ENCODE data around the gene SQOR.
"Not testable (repeated sequence)": the region's sequence is repeated elsewhere in the genome, so short reads cannot be mapped to it uniquely, and the experiment has no call there.

Gene SQOR

DNA sequence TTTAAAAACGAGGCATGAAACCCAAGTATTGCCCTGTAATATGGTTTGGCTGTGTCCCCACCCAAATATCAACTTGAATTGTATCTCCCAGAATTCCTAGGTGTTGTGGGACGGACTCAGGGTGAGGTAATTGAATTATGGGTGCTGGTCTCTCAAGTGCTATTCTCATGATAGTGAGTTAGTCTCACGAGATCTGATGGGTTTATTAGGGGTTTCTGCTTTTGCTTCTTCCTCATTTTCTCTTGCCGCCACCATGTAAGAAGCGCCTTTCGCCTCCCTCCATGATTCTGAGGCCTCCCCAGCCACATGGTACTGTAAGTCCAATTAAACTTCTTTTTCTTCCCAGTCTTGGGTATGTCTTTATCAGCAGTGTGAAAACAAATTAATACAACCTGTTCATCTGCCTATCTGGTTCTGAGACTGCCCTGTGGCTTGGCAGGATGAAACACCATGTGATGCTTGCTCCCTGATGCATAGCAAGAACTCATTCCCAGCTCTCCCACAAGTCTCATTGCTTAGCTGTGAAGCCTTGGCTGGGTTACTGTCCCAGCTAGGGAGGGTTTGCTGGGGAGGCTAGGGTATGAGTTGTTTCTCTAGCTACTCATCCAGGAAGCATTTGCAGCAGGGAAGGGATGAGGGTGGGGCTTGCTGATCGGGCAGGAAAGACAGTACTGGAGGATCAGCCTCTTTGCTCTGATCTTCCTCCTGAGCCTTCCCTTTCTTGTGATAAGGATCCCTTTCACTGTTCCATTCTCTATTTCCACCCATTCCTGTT is 3.7 kb upstream of the SQOR start:
- in situ Hi-C loops (cut with MboI; ENCODE audit: low sequenced_read_pairs): no loop called here

DNA sequence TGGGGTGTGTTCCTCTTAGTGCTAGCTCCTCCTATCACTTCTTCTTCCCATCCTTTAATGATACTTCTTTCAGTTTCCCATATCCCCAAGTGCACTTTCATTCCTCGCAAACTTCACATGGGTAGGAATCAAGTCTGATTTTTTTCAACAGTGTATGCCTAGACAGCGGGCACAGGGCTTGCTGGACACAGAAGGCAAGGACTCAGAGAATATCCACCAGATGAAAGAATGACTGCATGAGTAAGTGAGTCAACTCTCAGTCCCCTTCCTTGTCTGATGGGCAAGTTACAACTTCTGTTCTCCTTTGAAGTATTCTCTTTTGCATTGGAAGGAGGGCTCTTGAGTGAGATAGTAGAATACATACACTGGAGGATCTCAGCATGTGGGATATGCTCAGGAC is 3.1 kb upstream of the SQOR start:
- in situ Hi-C loops (cut with MboI; ENCODE audit: low sequenced_read_pairs): no loop called here

DNA sequence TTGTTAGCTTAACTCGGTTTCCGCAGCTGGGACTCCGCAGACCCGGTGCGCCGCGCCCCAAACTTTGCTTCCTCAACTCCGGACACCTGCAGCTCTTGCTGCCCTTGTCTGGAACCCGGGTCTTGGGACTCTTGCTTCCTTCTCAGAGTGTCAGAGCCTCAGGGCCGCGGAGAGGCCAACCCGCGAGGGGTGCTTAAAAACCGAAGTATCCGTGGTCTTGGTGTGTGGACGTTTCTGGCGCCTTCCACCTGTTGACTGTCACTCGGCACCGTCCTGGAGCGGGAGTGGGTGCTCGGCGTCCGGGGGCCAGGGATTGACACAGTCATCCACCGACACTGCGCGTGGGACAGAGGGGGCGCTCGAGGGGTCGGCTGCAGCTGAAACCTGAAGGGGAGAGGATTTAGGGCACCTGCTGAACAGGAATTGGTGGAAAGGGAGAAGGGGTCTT is 386 bp downstream of the SQOR start:
- in situ Hi-C loops (cut with MboI; ENCODE audit: low sequenced_read_pairs): no loop called here

DNA sequence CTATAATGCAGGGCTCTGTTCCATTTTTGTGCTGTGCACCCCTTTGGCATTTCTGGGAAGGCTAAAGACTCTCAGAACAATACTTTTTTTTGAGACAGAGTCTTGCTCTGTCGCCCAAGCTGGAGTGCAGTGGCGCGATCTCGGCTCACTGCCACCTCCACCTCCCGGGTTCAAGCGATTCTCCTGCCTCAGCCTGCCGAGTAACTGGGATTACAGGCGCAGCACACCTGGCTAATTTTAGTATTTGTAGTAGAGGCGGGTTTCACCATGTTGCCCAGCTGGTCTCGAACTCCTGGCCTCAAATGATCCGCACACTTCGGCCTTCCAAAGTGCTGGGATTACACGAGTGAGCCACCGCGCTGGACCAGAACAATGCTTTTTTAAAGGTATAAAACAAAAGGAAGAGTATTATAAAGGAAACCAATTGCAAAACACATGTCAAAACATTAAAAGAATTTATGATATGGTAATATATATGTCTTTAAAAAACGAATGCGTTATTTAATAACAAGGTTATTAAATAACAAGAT is 999 bp downstream of the SQOR start:
- in situ Hi-C loops (cut with MboI; ENCODE audit: low sequenced_read_pairs): no loop called here

DNA sequence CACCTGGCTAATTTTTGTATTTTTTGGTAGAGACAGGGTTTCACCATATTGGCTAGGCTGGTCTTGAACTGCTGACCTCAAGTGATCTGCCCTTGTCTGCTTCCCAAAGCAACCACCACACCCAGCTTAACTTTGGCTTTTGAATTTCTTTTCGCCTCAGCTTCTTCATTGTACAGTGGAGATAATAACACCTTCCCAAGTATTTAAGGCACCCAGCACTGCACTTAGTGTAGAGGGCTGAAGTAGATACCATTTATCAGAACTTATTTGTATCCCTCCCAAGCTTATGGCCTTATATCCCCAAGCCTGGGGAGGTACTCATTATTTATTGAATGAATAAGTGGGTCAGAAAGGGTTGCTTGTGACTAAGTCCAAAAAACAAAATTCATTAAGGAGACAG is 2.3 kb downstream of the SQOR start:
- in situ Hi-C loops (cut with MboI; ENCODE audit: low sequenced_read_pairs): no loop called here

DNA sequence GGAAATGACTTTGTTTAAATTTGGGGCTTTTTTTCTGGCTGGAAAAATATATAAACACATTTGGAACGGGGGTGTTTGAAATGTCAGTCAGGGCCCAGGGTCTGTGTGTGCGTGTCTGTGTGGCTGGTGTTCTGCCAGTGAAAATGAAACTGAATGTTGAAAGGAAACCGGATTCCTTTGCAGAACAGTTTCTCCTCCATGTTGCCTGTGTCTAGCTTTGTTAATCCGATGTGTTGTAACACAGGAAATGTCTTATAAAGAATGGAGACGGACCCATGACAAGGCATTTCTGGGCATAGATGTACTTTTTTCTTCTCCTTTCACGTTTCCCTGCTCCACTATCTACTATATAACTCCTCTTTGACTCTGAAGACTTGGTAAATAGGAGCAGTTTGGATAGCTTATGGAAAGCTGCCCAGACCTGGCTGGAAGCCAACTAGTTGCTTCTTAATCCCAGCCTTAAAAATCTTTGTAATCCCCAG is 2.8 kb downstream of the SQOR start:
- in situ Hi-C loops (cut with MboI; ENCODE audit: low sequenced_read_pairs): no loop called here

DNA sequence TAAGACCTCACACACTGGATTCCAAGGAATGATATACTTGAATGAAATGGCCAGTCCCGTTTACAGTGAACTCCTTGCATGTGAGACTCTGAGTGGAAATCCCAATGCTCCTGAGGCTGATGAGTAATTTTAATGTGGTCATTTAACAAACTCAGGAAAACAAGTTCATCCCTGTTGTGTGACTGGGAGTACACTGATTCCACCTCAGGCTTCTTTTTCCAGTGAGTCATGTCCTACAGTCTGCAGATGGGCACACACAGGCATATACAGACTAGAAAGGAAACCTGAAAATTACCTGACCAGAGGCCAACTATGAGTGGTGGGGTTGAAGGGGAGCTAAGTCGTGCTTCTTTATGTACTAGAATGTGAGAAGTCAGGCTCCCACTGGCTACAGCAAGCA is 5.8 kb downstream of the SQOR start:
- in situ Hi-C loops (cut with MboI; ENCODE audit: low sequenced_read_pairs): no loop called here

- in situ Hi-C loops (cut with MboI; ENCODE audit: low sequenced_read_pairs): no loop called here
Observed at GRCh38 chr15:45641374-45641781, 6.5 kb downstream of the SQOR start.

DNA sequence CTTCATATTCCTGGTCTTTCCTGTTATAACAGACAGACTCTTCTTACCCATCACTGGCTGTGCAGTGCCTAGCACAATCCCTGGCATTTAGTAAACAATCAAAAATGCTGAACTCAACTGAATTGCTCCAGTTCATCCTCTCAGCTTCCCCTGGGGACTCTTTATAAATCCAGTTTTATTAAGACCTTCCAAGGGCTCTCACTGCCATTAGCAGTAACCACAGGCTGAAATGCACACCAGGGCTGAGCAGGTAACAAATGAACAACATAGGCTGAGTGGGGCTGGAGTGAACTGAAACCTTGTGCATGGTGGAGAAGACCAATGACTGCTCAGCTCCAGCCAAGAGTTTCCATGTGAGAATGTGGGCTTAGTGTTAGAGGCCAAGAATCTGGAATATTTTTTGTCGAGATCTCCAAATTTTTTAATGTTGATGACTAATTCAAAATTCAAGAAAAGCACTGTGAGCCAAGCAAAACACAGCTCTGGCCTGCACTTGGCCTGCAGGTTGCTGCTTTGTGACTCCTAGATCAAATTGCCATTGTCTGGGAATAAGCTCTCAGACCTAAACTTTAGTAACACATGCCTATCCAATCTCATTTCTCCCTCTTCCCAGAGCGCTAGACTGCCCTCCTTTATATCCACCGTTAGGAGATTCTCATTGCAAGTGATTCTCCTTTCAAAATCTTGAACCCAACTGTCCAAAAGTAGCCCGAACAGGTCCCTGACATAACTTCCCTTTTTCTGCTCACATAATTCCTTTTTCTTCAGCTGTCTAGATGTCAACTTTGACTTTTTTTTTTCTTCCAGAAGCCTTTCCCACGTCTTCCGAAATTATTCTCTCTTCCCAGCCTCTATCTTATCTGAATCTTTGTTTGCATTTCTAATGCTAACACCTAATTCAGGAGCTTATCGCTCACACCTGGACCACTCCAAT is 7.4 kb downstream of the SQOR start:
- in situ Hi-C loops (cut with MboI; ENCODE audit: low sequenced_read_pairs): no loop called here

DNA sequence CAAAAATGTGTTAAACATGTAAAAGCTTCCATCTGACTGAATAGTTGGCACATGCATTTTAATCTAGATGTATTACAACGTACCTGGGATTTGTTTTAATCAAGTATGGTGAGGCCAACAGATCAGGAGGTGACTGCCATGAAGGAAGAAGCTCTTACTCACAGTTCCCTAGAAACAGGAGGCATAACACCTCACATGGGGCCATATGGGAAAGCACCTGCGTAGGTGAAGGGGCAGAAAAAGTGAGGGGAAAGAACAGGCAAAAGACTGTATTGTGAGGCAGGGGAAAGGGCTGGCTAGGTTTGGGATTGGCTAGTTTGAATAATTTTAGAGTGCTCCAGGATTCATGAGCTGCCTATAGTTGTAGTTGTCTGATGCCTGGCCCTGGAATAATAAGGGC is 9.6 kb downstream of the SQOR start:
- in situ Hi-C loops (cut with MboI; ENCODE audit: low sequenced_read_pairs): no loop called here

DNA sequence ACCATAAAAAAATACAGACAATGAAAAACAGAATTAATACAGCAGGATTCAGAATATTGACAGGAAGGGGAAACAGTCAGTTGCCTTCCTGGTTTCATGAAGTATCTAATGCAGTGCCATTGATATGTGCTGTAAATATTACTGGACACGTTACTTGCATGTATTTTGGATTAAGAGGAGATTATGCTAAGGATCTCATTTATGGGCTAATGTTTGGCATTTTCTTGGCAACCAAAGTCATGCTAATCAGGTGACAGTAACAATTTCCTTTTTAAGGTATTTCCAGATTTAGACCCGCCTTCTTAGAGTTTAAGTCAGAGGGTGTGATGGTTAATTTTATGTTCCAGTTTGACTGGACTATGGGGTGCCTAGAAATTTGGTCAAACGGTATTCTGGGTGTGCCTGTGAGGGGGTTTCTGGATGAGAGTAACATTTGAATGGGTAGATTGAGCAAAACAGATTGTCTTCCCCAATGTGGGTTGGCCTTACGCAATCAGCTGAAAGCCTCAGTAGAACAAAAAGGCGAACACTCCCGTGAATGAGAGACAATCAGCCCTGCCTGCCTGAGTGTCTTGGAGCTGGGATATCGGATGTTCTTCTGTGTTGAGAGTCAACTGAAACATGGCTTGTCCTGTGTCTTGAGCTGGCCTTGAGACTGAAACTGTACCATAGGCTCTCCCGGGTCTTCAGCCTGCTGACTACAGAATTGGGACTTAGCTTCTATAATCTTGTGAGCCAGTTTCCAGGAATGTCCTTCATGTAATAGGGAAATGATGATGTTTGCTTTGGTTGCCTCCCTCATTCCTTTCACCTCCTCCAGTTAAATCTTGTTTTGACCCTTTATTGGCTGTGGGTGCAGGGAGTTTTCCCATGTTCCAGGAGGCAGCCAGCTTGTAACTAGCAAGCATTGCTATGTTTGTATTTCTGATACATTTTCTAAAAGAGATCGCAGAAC is 10.5 kb downstream of the SQOR start:
- in situ Hi-C loops (cut with MboI; ENCODE audit: low sequenced_read_pairs): no loop called here

GRCh38 chr15:45646220-45646619 is 11.4 kb downstream of the SQOR start:
- in situ Hi-C loops (cut with MboI; ENCODE audit: low sequenced_read_pairs): no loop called here

DNA sequence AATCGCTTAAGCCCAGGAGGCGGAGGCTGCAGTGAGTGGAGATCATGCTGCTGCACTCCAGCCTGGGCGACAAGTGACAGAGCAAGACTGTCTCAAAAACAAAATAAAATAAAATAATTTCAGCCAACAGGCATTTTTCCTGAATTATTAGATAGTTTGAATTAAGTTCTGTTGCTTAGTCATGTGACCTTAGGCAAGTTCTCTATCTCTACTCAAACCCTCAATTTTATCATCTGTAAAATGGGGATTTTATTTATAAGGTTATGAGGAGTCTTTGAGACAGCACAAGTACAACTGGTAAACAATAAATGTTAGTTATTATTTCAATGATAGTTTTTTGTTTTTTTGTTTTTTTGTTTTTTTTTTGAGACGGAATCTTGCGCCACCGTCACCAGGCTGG is 13.0 kb downstream of the SQOR start:
- in situ Hi-C loops (cut with MboI; ENCODE audit: low sequenced_read_pairs): no loop called here

DNA sequence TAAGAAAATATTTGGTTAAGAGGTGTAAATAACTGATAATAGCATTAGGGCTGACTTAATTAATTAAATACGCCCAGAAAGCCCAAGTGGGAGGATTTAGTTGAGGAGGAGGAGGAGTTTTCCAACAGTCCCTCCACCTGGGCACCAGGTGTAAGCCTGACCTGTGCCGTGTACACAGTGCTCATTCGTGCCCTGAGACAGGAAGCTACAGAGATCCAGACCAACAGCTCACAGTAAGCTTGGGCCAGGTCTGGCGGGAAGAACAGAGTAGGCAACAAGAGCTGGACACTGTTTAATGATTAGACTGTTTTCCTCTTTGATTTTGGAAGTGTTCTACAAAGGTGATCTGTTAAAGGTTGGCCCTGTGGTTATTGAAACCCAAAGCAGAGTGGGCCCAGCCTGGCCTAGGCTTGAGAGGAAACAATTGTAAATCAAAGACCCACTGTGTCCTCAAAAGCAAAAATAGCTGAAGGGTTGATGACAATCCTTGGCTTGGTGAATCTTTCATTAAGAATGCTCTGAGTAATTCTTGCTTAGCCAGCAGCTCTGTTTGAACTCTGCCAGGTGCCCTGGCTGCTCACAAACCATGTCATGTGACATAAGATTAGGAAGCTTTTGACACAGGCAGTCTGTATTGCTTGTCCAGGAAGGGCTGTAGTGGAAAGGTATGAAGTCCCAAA is 13.8 kb downstream of the SQOR start:
- in situ Hi-C loops (cut with MboI; ENCODE audit: low sequenced_read_pairs): no loop called here

- in situ Hi-C loops (cut with MboI; ENCODE audit: low sequenced_read_pairs): not testable (repeated sequence)
Observed at GRCh38 chr15:45650007-45650406, 15.2 kb downstream of the SQOR start.

DNA sequence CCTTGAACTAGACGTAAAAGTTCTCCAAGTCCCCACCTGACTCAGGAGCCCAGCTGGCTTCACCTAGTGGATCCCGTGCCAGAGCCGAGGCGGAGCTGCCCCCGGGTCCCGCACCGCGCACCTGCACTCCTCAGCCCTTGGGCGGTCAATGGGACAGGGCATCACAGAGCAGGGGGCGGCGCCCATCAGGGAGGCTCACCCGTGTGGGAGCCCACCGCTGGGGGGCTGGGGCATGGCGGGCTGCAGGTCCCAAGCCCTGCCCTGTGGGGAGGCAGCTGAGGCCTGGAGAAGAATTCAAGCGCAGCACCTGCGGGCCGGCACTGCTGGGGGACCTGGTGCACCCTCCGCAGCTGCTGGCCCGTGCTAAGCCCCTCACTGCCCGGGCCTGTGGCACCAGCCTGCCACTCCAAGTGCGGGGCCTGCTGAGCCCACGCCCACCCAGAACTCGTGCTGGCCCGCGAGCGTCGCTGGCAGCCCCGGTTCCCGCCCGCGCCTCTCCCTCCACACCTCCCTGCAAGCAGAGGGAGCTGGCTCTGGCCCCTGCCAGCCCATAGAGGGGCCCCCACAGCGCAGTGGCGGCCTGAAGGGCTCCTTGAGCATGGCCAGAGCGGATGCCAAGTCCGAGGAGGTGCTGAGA is 16.2 kb downstream of the SQOR start:
- in situ Hi-C loops (cut with MboI; ENCODE audit: low sequenced_read_pairs): no loop called here

DNA sequence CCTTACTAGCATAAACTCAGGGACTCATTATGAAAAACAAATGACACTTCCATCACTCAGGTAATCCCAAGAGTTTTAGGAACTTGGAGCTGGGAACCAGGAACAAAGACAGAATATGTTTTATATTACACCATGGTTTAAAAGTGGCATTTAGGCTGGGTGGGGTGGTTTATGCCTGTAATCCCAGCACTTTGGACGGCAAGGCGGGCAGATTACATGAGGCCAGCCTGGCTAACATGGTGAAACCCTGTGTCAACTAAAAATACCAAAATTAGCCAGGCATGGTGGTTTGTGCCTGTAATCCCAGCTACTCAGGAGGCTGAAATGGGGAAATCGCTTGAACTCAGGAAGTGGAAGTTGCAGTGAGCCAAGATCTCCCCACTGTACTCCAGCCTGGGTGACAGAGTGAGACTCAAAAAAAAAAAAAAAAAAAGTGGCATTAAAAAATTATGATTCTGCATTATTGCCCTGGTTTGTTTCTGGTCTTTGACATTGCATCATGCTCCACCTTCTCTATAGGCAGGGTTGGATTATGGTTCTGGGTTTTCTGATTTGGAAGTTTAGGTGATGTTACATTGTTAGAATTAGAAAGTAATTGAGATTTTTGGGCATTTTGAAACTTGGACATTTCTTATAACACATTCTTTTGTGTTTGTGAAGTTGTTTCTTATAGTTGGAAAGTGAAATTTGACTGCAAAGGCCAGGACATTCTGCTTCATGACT is 19.0 kb downstream of the SQOR start:
- in situ Hi-C loops (cut with MboI; ENCODE audit: low sequenced_read_pairs): no loop called here

GRCh38 chr15:45654749-45655148 is 19.9 kb downstream of the SQOR start:
- in situ Hi-C loops (cut with MboI; ENCODE audit: low sequenced_read_pairs): no loop called here

DNA sequence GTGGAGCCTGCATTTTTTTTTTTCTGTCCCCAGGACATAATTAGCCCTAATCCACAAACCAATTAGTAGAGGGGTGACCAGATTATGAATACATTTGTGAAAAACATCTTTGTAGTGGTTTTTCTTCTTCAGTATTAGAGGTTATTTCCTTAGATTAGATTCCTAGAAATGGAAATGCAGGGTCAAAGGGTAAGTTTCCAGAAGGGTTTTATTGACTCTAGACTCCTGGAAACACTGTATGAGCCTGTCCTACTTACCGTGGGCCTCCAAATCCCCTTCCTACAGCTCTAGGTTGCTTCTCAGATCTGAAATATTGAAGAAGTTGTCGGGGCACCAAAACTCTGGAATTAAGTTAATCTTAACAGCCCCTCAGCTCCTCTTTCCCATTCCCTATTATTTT is 22.4 kb downstream of the SQOR start:
- in situ Hi-C loops (cut with MboI; ENCODE audit: low sequenced_read_pairs): no loop called here
